ENCODE measurements around the gene GLYR1.

Gene GLYR1

GRCh38 chr16:4766875-4767628 lies 80.0 kb downstream of the GLYR1 start, which contains the start of gene ZNF500 (continued):
- TF ChIP-seq PATZ1 (tag by site-specific recombination; IDR thresholded peaks at IDR 0.05) (peak; percentile 82), GLIS2 (tag by site-specific recombination; IDR thresholded peaks at IDR 0.05) (peak; percentile 92), ZNF221 (tag by site-specific recombination; IDR thresholded peaks at IDR 0.05; ENCODE audit: borderline replicate concordance) (no peak), ZBTB20 (tag by site-specific recombination; IDR thresholded peaks at IDR 0.05) (peak; percentile 99), ZNF76 (tag by site-specific recombination; IDR thresholded peaks at IDR 0.05; ENCODE audit: borderline replicate concordance, low read depth) (peak; percentile 99), ZBTB49 (tag by site-specific recombination; IDR thresholded peaks at IDR 0.05; ENCODE audit: low read depth) (no peak), ZBTB44 (tag by site-specific recombination; IDR thresholded peaks at IDR 0.05) (no peak), ZNF2 (tag by site-specific recombination; IDR thresholded peaks at IDR 0.05) (peak; percentile 26; the same call in 1 of the 2 replicates), ZBTB8A (tag by site-specific recombination; IDR thresholded peaks at IDR 0.05) (peak; percentile 34; the same call in 1 of the 2 replicates), SP7 (tag by site-specific recombination; IDR thresholded peaks at IDR 0.05) (peak; percentile 59), ZNF792 (tag by site-specific recombination; IDR thresholded peaks at IDR 0.05) (no peak), ZNF561 (tag by site-specific recombination; IDR thresholded peaks at IDR 0.05; ENCODE audit: borderline replicate concordance) (0 out of 2 replicates have a peak, but pooled peaks have one; percentile 25), ZFP37 (tag by site-specific recombination; IDR thresholded peaks at IDR 0.05) (peak; percentile 74), ZNF677 (tag by site-specific recombination; IDR thresholded peaks at IDR 0.05) (no peak), SP2 (tag by site-specific recombination; IDR thresholded peaks at IDR 0.05) (peak; percentile 94), ZIC2 (tag by site-specific recombination; IDR thresholded peaks at IDR 0.05) (peak; percentile 16; the same call in 1 of the 2 replicates), ZFP3 (tag by site-specific recombination; IDR thresholded peaks at IDR 0.05; ENCODE audit: low read depth) (no peak), ZNF302 (tag by site-specific recombination; IDR thresholded peaks at IDR 0.05; ENCODE audit: low read depth) (no peak), ZNF514 (tag by site-specific recombination; IDR thresholded peaks at IDR 0.05) (no peak), ZBTB48 (tag by site-specific recombination; IDR thresholded peaks at IDR 0.05) (peak; percentile 81), ZNF391 (tag by site-specific recombination; IDR thresholded peaks at IDR 0.05; ENCODE audit: borderline replicate concordance, low read depth) (0 out of 2 replicates have a peak, but pooled peaks have one; percentile 6), ZNF132 (tag by site-specific recombination; IDR thresholded peaks at IDR 0.05; ENCODE audit: borderline replicate concordance) (no peak), ZNF610 (tag by site-specific recombination; IDR thresholded peaks at IDR 0.05; ENCODE audit: borderline replicate concordance) (0 out of 2 replicates have a peak, but pooled peaks have one; percentile 11), ZNF280D (tag by site-specific recombination; IDR thresholded peaks at IDR 0.05) (no peak), ZFP41 (tag by site-specific recombination; IDR thresholded peaks at IDR 0.05; ENCODE audit: borderline replicate concordance) (no peak), YY2 (tag by site-specific recombination; IDR thresholded peaks at IDR 0.05) (peak; percentile 64), ZBTB17 (tag by site-specific recombination; IDR thresholded peaks at IDR 0.05) (peak; percentile 96), ZBTB21 (tag by site-specific recombination; IDR thresholded peaks at IDR 0.05) (0 out of 2 replicates have a peak, but pooled peaks have one; percentile 28), KLF17 (tag by site-specific recombination; IDR thresholded peaks at IDR 0.05) (peak; percentile 46; the same call in 1 of the 2 replicates), KLF7 (tag by site-specific recombination; IDR thresholded peaks at IDR 0.05; ENCODE audit: borderline replicate concordance) (peak; percentile 61; the same call in 1 of the 2 replicates)
